B cell (primary cell): Measurements from ENCODE around the gene CEP128. TPM values are rescaled to one million over a fixed set of nuclear protein-coding genes. Genes with fewer than 3 reads are reported as not detected.

Experiments
- ATAC-seq: fragments of 200-7000 bp; cut with Tn5 transposase; one replicate; pipeline ENCODE4 v1.10.0; 2021; ENCODE audit warnings: low read depth, mild to moderate bottlenecking, moderate number of reproducible peaks, moderate library complexity
- CTCF ChIA-PET: fragments of 350-600 bp; sonication (Branson Sonifier 250); formaldehyde crosslinking; loops from one replicate; lab custom pipeline; 2021; ENCODE audit warnings: antibody characterized with exemption, inconsistent platforms; lab: Charles Lee
- POLR2A ChIA-PET: fragments of 350-600 bp; sonication (Branson Sonifier 250); formaldehyde crosslinking; loops from one replicate; lab custom pipeline; 2021; ENCODE audit warnings: antibody characterized with exemption; lab: Charles Lee
- DNase-seq: peaks from one replicate; pipeline ENCODE4 v3.0.0; 2013
- H2AFZ ChIP-seq: 2 replicates; pipeline ENCODE4 v1.6.1; 2012; ENCODE audit warnings: mild to moderate bottlenecking, low read depth, low read length; ENCODE audit not compliant: insufficient read depth, poor library complexity, severe bottlenecking
- H3K27ac ChIP-seq, 2 donors: 1 replicate in 1 of 2; 2 replicates in 1 of 2; pipeline ENCODE4 v1.5.1; 2012 to 2013; ENCODE audit warnings: low read length in 2 of 2, mild to moderate bottlenecking in 2 of 2, moderate library complexity in 1 of 2
- H3K27me3 ChIP-seq, 4 experiments: fragments of 200-600 bp in 1 of 4; sonication (generic) in 1 of 4; replicated peaks in 1 of 4; 1 replicate in 2 of 4; 2 replicates in 2 of 4; pipeline versions ENCODE4 v1.6.1 to v1.7.0; 2013 to 2016; ENCODE audit warnings: low read length in 3 of 4, mild to moderate bottlenecking in 2 of 4, mixed read lengths in 1 of 4, moderate library complexity in 1 of 4; ENCODE audit not compliant: insufficient read depth in 4 of 4, control insufficient read depth in 3 of 4; ENCODE audit errors: control extremely low read depth in 1 of 4
- H3K36me3 ChIP-seq, 2 experiments: replicated peaks in 1 of 2; 1 replicate in 1 of 2; 2 replicates in 1 of 2; pipeline versions ENCODE4 v1.6.1 to v1.7.1; 2013; ENCODE audit warnings: low read length in 1 of 2; ENCODE audit not compliant: insufficient read depth in 2 of 2, control insufficient read depth in 1 of 2; ENCODE audit errors: control extremely low read depth in 1 of 2, extremely low read depth in 1 of 2
- H3K4me1 ChIP-seq, 2 donors: fragments of 200-600 bp in 1 of 2; sonication (generic) in 1 of 2; 1 replicate in 1 of 2; 2 replicates in 1 of 2; pipeline versions ENCODE4 v1.5.1 to v1.6.1; 2013 to 2017; ENCODE audit warnings: low read length in 2 of 2; ENCODE audit not compliant: control insufficient read depth in 2 of 2, insufficient read depth in 2 of 2
- H3K4me2 ChIP-seq: replicated peaks from 2 replicates; pipeline ENCODE3; 2012; ENCODE audit warnings: mild to moderate bottlenecking, low read depth, low read length; ENCODE audit not compliant: poor library complexity, severe bottlenecking
- H3K4me3 ChIP-seq, 5 experiments: fragments of 200-600 bp in 1 of 5; sonication (generic) in 1 of 5; 1 replicate in 3 of 5; 2 replicates in 2 of 5; pipeline versions ENCODE4 v1.5.1 to v1.7.0; 2011 to 2016; ENCODE audit warnings: low read length in 4 of 5, mild to moderate bottlenecking in 4 of 5, low read depth in 2 of 5, control low read depth in 1 of 5, moderate library complexity in 1 of 5; ENCODE audit not compliant: insufficient read depth in 1 of 5; ENCODE audit errors: control extremely low read depth in 1 of 5, extremely low read depth in 1 of 5
- H3K79me2 ChIP-seq: fragments of 200-600 bp; sonication (generic); one replicate; pipeline ENCODE4 v1.6.0; 2016; ENCODE audit warnings: low read length; ENCODE audit not compliant: control insufficient read depth, insufficient read depth
- H3K9ac ChIP-seq: fragments of 200-600 bp; sonication (generic); 2 replicates; pipeline ENCODE4 v1.6.1; 2017; ENCODE audit warnings: mild to moderate bottlenecking, low read length, moderate library complexity
- H3K9me3 ChIP-seq, 3 donors: one replicate each; pipeline versions ENCODE4 v1.6.1 to v1.7.1; 2013; ENCODE audit warnings: low read length in 2 of 3; ENCODE audit not compliant: control insufficient read depth in 2 of 3, insufficient read depth in 1 of 3; ENCODE audit errors: control extremely low read depth in 1 of 3
- H4K20me1 ChIP-seq: 2 replicates; pipeline ENCODE4 v1.6.0; 2012; ENCODE audit warnings: mild to moderate bottlenecking, low read length; ENCODE audit not compliant: insufficient read depth, control insufficient read depth, poor library complexity, severe bottlenecking
- H3K27ac Mint-ChIP-seq: one replicate; pipeline ENCODE4 v1.8.0; 2021; ENCODE audit warnings: mixed read lengths
- H3K27me3 Mint-ChIP-seq: one replicate; pipeline ENCODE4 v1.8.0; 2021; ENCODE audit warnings: mixed read lengths
- H3K4me1 Mint-ChIP-seq: one replicate; pipeline ENCODE4 v1.8.0; 2021; ENCODE audit warnings: mixed read lengths
- H3K4me3 Mint-ChIP-seq: one replicate; pipeline ENCODE4 v1.8.0; 2021; ENCODE audit warnings: mixed read lengths
- H3K9me3 Mint-ChIP-seq: one replicate; pipeline ENCODE4 v1.8.0; 2022; ENCODE audit warnings: mixed read lengths; ENCODE audit not compliant: insufficient read depth
- CTCF ChIP-seq: fragments of 200-600 bp; IDR thresholded peaks from one replicate; pipeline ENCODE4 v1.8.0; 2022; ENCODE audit warnings: antibody characterized with exemption, mild to moderate bottlenecking
- EZH2 ChIP-seq: IDR thresholded peaks from 2 replicates; pipeline ENCODE4 v1.6.1; 2012; ENCODE audit warnings: borderline replicate concordance, low read depth, mild to moderate bottlenecking, moderate library complexity, low read length; ENCODE audit not compliant: insufficient read depth, poor library complexity, severe bottlenecking
- WGBS: methylation state at CpG from one replicate; pipeline ENCODE4 v1.1.5; 2013; ENCODE audit warnings: missing lambda C conversion rate; ENCODE audit not compliant: insufficient coverage; 5-methylcytosine and 5-hydroxymethylcytosine counted together
- intact Hi-C: fragments of 100-400 bp; cut with micrococcal nuclease; formaldehyde crosslinking; loops from one replicate; pipeline ENCODE4 v1.10.0; 2022
- polyA plus RNA-seq: library from polyadenylated mRNA; depleted of rRNA; stranded (reverse); fragments of >200 nt; gene quantifications from 2 replicates; pipeline ENCODE4 v1.2.3, GENCODE V29; 2012
- total RNA-seq, 2 donors: library from RNA; stranded (reverse); fragments of 120-200 nt in 1 of 2; gene quantifications; 1 replicate in 1 of 2; 2 replicates in 1 of 2; pipeline versions ENCODE4 v1.2.3 to v1.2.4, GENCODE V29; 2013 to 2022

Gene CEP128
- total and polyA plus RNA-seq, 2 donors (not counting 1 experiment from before 2014, with no cell fraction given): 1.1 to 31.6 TPM

GRCh38 chr14:80805136-80805535, 136.4 kb downstream of the CEP128 start:
- H3K9ac ChIP-seq: no peak overlapping the region
- no peak overlapping the region for H3K4me2 ChIP-seq
- no peak overlapping the region for H2AFZ ChIP-seq
- no CpG with 5 or more reads among the region's 1 CpG for WGBS
- H3K9me3 Mint-ChIP-seq: peaks cover 15% of the 10 kb centered on the region
- no peaks in the 10 kb centered on the region for H3K79me2 ChIP-seq
- H3K9me3 ChIP-seq: peaks cover 2 to 15% (median 9%) of the 10 kb centered on the region in 3 donors
- TF ChIP-seq EZH2 (no peak), CTCF (no peak)
- POLR2A ChIA-PET: no interaction called here
- no peak for ATAC-seq
- no peak overlapping the region for H3K4me3 ChIP-seq
- no peak for DNase-seq
- H3K27me3 Mint-ChIP-seq: no peaks in the 10 kb centered on the region
- H3K27ac ChIP-seq: no peak overlapping the region
- H4K20me1 ChIP-seq: no peaks in the 10 kb centered on the region
- CTCF ChIA-PET: no interaction called here
- intact Hi-C loops: no loop called here
- H3K4me1 ChIP-seq: no peaks in the 10 kb centered on the region
- peaks cover 8% of the 10 kb centered on the region for H3K4me1 Mint-ChIP-seq
- H3K27me3 ChIP-seq: no peaks in the 10 kb centered on the region
- H3K36me3 ChIP-seq: no peaks in the 10 kb centered on the region
- H3K27ac Mint-ChIP-seq: no peak overlapping the region
- no peak overlapping the region for H3K4me3 Mint-ChIP-seq

GRCh38 chr14:80798878-80799277, 142.7 kb downstream of the CEP128 start:
- Mint-ChIP-seq H3K27ac (no peak overlapping the region), H3K9me3 (peaks cover 2% of the 10 kb centered on the region), H3K27me3 (no peaks in the 10 kb centered on the region), H3K4me1 (peaks cover 8% of the 10 kb centered on the region), H3K4me3 (no peak overlapping the region)
- Histone ChIP-seq H3K9ac (no peak overlapping the region), H3K4me1 (no peaks in the 10 kb centered on the region), H4K20me1 (no peaks in the 10 kb centered on the region), H3K27ac (no peak overlapping the region), H3K36me3 (no peaks in the 10 kb centered on the region), H2AFZ (no peak overlapping the region), H3K27me3 (no peaks in the 10 kb centered on the region), H3K79me2 (no peaks in the 10 kb centered on the region), H3K4me3 (no peak overlapping the region), H3K4me2 (no peak overlapping the region), H3K9me3 (peaks cover 3 to 4% (median 3%) of the 10 kb centered on the region in 3 donors)
- POLR2A ChIA-PET: no interaction called here
- CTCF ChIA-PET: no interaction called here
- intact Hi-C loops: no loop called here
- WGBS: no CpG with 5 or more reads among the region's 3 CpGs
- ATAC-seq (no peak), DNase-seq (no peak)
- TF ChIP-seq CTCF: no peak
- TF ChIP-seq EZH2: no peak
